Osteocyte (in vitro differentiated cells): ENCODE data around the gene MYH7B. TPM values are rescaled to one million over a fixed set of nuclear protein-coding genes. Genes with fewer than 3 reads are reported as not detected.

ENCODE experiments used
- DNase-seq: peaks from one replicate; pipeline ENCODE4 v3.0.0; 2021; ENCODE audit warnings: mixed read lengths; ENCODE audit not compliant: unreplicated experiment; ENCODE audit errors: extremely low spot score
- H3K27ac Mint-ChIP-seq: one replicate; pipeline ENCODE4 v1.8.0; 2021; ENCODE audit warnings: mild to moderate bottlenecking, mixed read lengths; ENCODE audit not compliant: unreplicated experiment
- H3K27me3 Mint-ChIP-seq: one replicate; pipeline ENCODE4 v1.8.0; 2021; ENCODE audit warnings: mixed read lengths; ENCODE audit not compliant: unreplicated experiment
- H3K36me3 Mint-ChIP-seq: one replicate; pipeline ENCODE4 v1.8.0; 2021; ENCODE audit warnings: mixed read lengths; ENCODE audit not compliant: unreplicated experiment
- H3K4me1 Mint-ChIP-seq: one replicate; pipeline ENCODE4 v1.8.0; 2021; ENCODE audit warnings: mixed read lengths; ENCODE audit not compliant: unreplicated experiment
- H3K4me3 Mint-ChIP-seq: one replicate; pipeline ENCODE4 v1.8.0; 2021; ENCODE audit warnings: mild to moderate bottlenecking, moderate library complexity, mixed read lengths; ENCODE audit not compliant: unreplicated experiment
- H3K9me3 Mint-ChIP-seq: one replicate; pipeline ENCODE4 v1.8.0; 2021; ENCODE audit warnings: mixed read lengths; ENCODE audit not compliant: unreplicated experiment
- CTCF ChIP-seq: fragments of 200-600 bp; sonication (generic); IDR thresholded peaks from 2 replicates; pipeline ENCODE4 v1.5.0; 2021; ENCODE audit warnings: antibody characterized with exemption, mild to moderate bottlenecking, moderate library complexity
- total RNA-seq: library from RNA; stranded (reverse); gene quantifications from 2 replicates; pipeline ENCODE4 v1.2.1, GENCODE V29; 2021

Gene MYH7B
- total RNA-seq, 1 donor from 2014 or later = 0.86 TPM

GRCh38 chr20:34995696-34996095 lies 40.0 kb downstream of the MYH7B start:
- no peak overlapping the region for H3K4me3 Mint-ChIP-seq
- H3K27ac Mint-ChIP-seq = no peak overlapping the region

GRCh38 chr20:34996243-34997028 lies 40.8 kb downstream of the MYH7B start:
- peaks cover 31% of the 10 kb centered on the region for H3K36me3 Mint-ChIP-seq
- no peaks in the 10 kb centered on the region for H3K4me1 Mint-ChIP-seq
- no peaks in the 10 kb centered on the region for H3K9me3 Mint-ChIP-seq
- no peak for DNase-seq
- no peaks in the 10 kb centered on the region for H3K27me3 Mint-ChIP-seq
- H3K27ac Mint-ChIP-seq = no peak overlapping the region
- no peak overlapping the region for H3K4me3 Mint-ChIP-seq
- no peak for TF ChIP-seq CTCF

More at GRCh38 chr20:34995696-34996095, 40.0 kb downstream of the MYH7B start:
- H3K9me3 Mint-ChIP-seq = no peaks in the 10 kb centered on the region
- H3K36me3 Mint-ChIP-seq = peaks cover 28% of the 10 kb centered on the region
- no peak for TF ChIP-seq CTCF
- no peaks in the 10 kb centered on the region for H3K27me3 Mint-ChIP-seq
- no peaks in the 10 kb centered on the region for H3K4me1 Mint-ChIP-seq
- no peak for DNase-seq

DNA sequence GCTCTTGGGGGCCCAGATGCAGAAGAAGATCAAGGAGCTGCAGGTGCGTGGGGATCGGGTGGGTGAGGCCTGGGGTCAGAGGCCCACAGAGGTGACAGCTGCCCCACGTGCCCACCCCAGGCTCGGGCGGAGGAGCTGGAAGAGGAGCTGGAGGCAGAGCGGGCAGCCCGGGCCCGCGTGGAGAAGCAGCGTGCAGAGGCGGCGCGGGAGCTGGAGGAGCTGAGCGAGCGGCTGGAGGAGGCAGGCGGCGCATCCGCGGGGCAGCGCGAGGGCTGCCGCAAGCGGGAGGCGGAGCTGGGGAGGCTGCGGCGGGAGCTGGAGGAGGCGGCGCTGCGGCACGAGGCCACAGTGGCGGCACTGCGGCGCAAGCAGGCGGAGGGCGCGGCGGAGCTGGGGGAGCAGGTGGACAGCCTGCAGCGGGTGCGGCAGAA lies 41.5 kb downstream of the MYH7B start:
- H3K4me3 Mint-ChIP-seq = no peak overlapping the region
- H3K4me1 Mint-ChIP-seq = no peaks in the 10 kb centered on the region
- peaks cover 31% of the 10 kb centered on the region for H3K36me3 Mint-ChIP-seq
- no peaks in the 10 kb centered on the region for H3K9me3 Mint-ChIP-seq
- H3K27ac Mint-ChIP-seq = no peak overlapping the region
- TF ChIP-seq CTCF = no peak
- H3K27me3 Mint-ChIP-seq = no peaks in the 10 kb centered on the region
- no peak for DNase-seq

- no peak for TF ChIP-seq CTCF
- Mint-ChIP-seq H3K9me3 (no peaks in the 10 kb centered on the region), H3K36me3 (peaks cover 31% of the 10 kb centered on the region), H3K27me3 (no peaks in the 10 kb centered on the region), H3K4me3 (no peak overlapping the region), H3K27ac (no peak overlapping the region), H3K4me1 (no peaks in the 10 kb centered on the region)
- no peak for DNase-seq
Measured at GRCh38 chr20:34997774-34998173, 42.1 kb downstream of the MYH7B start.

GRCh38 chr20:34998331-34998950 lies 42.8 kb downstream of the MYH7B start:
- Mint-ChIP-seq H3K36me3 (peaks cover 31% of the 10 kb centered on the region), H3K4me1 (no peaks in the 10 kb centered on the region), H3K9me3 (no peaks in the 10 kb centered on the region), H3K4me3 (no peak overlapping the region), H3K27me3 (no peaks in the 10 kb centered on the region), H3K27ac (no peak overlapping the region)
- no peak for DNase-seq
- TF ChIP-seq CTCF = no peak
